ENCODE data around the gene CLDN34.

DNA sequence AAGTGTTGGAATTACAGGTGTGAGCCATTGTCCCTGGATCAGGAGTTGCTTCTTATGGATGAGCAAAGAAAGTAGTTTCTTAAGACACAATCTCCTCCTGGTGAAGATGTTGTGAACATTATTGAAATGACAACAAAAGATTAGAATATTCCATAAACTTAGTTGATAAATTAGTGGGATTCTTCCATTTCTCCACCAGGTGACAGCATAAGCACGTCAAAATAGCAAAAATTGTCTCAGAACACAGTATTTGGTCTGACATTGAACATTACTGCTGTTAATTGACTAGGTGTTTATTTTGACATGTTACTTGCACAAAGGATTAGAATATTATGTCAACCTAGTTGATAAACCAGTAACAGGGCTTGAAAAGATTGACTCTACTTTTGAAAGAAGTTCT, 21.6 kb downstream of the CLDN34 start:
- TF ChIP-seq EGR1 (IDR thresholded peaks at IDR 0.05; ENCODE audit: low read depth in 2 of 2) = no peak
- TF ChIP-seq, protein P1, sequence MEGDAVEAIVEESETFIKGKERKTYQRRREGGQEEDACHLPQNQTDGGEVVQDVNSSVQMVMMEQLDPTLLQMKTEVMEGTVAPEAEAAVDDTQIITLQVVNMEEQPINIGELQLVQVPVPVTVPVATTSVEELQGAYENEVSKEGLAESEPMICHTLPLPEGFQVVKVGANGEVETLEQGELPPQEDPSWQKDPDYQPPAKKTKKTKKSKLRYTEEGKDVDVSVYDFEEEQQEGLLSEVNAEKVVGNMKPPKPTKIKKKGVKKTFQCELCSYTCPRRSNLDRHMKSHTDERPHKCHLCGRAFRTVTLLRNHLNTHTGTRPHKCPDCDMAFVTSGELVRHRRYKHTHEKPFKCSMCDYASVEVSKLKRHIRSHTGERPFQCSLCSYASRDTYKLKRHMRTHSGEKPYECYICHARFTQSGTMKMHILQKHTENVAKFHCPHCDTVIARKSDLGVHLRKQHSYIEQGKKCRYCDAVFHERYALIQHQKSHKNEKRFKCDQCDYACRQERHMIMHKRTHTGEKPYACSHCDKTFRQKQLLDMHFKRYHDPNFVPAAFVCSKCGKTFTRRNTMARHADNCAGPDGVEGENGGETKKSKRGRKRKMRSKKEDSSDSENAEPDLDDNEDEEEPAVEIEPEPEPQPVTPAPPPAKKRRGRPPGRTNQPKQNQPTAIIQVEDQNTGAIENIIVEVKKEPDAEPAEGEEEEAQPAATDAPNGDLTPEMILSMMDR (IDR thresholded peaks at IDR 0.05; ENCODE audit: low read depth, low read length, missing input control) = peak; percentile 39
- TF ChIP-seq YY1 (IDR thresholded peaks at IDR 0.05) = no peak
- no peak for TF ChIP-seq SP1 (IDR thresholded peaks at IDR 0.05)
- no peak for TF ChIP-seq NR2F2 (IDR thresholded peaks at IDR 0.05)
- TF ChIP-seq HNF4A (conservative IDR thresholded peaks at IDR 0.05) = no peak
- TF ChIP-seq, protein P2, sequence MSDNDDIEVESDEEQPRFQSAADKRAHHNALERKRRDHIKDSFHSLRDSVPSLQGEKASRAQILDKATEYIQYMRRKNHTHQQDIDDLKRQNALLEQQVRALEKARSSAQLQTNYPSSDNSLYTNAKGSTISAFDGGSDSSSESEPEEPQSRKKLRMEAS (IDR thresholded peaks at IDR 0.05) = no peak
- TF ChIP-seq TAF1 (conservative IDR thresholded peaks at IDR 0.05) = no peak
- peak; percentile 69 to 77 for TF ChIP-seq RAD21 (IDR thresholded peaks at IDR 0.05)
- no peak for TF ChIP-seq JUND (IDR thresholded peaks at IDR 0.05)
- TF ChIP-seq, protein P3, sequence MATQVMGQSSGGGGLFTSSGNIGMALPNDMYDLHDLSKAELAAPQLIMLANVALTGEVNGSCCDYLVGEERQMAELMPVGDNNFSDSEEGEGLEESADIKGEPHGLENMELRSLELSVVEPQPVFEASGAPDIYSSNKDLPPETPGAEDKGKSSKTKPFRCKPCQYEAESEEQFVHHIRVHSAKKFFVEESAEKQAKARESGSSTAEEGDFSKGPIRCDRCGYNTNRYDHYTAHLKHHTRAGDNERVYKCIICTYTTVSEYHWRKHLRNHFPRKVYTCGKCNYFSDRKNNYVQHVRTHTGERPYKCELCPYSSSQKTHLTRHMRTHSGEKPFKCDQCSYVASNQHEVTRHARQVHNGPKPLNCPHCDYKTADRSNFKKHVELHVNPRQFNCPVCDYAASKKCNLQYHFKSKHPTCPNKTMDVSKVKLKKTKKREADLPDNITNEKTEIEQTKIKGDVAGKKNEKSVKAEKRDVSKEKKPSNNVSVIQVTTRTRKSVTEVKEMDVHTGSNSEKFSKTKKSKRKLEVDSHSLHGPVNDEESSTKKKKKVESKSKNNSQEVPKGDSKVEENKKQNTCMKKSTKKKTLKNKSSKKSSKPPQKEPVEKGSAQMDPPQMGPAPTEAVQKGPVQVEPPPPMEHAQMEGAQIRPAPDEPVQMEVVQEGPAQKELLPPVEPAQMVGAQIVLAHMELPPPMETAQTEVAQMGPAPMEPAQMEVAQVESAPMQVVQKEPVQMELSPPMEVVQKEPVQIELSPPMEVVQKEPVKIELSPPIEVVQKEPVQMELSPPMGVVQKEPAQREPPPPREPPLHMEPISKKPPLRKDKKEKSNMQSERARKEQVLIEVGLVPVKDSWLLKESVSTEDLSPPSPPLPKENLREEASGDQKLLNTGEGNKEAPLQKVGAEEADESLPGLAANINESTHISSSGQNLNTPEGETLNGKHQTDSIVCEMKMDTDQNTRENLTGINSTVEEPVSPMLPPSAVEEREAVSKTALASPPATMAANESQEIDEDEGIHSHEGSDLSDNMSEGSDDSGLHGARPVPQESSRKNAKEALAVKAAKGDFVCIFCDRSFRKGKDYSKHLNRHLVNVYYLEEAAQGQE (IDR thresholded peaks at IDR 0.05) = no peak
- TF ChIP-seq, protein P4, sequence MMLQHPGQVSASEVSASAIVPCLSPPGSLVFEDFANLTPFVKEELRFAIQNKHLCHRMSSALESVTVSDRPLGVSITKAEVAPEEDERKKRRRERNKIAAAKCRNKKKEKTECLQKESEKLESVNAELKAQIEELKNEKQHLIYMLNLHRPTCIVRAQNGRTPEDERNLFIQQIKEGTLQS (IDR thresholded peaks at IDR 0.05) = no peak
- TF ChIP-seq RXRA (IDR thresholded peaks at IDR 0.05) = no peak
